A673 (cell line): ENCODE results near the gene OR6S1. TPM values are rescaled to one million over a fixed set of nuclear protein-coding genes. Genes with fewer than 3 reads are reported as not detected.

Source experiments
- BruUV-seq: library from RNA; stranded (reverse); fragments of 400-500 nt; replicated peaks from 2 replicates; lab custom pipeline; 2021; lab: Mats Ljungman, UMichigan
- CTCF ChIA-PET: fragments of 300-600 bp; sonication (Branson Sonifier 250); formaldehyde crosslinking; loops from one replicate; lab custom pipeline; 2022; ENCODE audit warnings: antibody characterized with exemption; lab: Charles Lee
- POLR2A ChIA-PET: fragments of 300-600 bp; sonication (Branson Sonifier 250); formaldehyde crosslinking; loops from one replicate; lab custom pipeline; 2022; ENCODE audit warnings: antibody characterized with exemption; ENCODE audit not compliant: low non-redundant PET; lab: Charles Lee
- DNase-seq: peaks from one replicate; pipeline ENCODE4 v3.0.0-alpha.2; 2015; ENCODE audit warnings: low spot score
- H3K27ac ChIP-seq: fragments of 200-600 bp; sonication (generic); 2 replicates; pipeline ENCODE4 v1.5.1; 2016; ENCODE audit warnings: mixed run types, low read depth, mild to moderate bottlenecking, mixed read lengths, antibody characterized with exemption, low read length; ENCODE audit not compliant: poor library complexity, severe bottlenecking
- H3K27me3 ChIP-seq: fragments of 200-600 bp; sonication (generic); replicated peaks from 2 replicates; pipeline ENCODE4 v1.6.1; 2017; ENCODE audit warnings: mixed run types, low read depth, mild to moderate bottlenecking, mixed read lengths, antibody characterized with exemption, low read length; ENCODE audit not compliant: insufficient read depth, poor library complexity
- H3K36me3 ChIP-seq: fragments of 200-600 bp; sonication (generic); 2 replicates; pipeline ENCODE4 v1.6.1; 2016; ENCODE audit warnings: mixed run types, mild to moderate bottlenecking, mixed read lengths, antibody characterized with exemption, low read length; ENCODE audit not compliant: insufficient read depth, poor library complexity, severe bottlenecking
- H3K4me1 ChIP-seq: fragments of 200-600 bp; sonication (generic); 2 replicates; pipeline ENCODE4 v1.6.1; 2017; ENCODE audit warnings: mixed run types, mild to moderate bottlenecking, mixed read lengths, antibody characterized with exemption, low read length; ENCODE audit not compliant: insufficient read depth, poor library complexity, severe bottlenecking
- H3K4me3 ChIP-seq: fragments of 200-600 bp; sonication (generic); 2 replicates; pipeline ENCODE4 v1.5.1; 2016; ENCODE audit warnings: low read depth, mixed run types, mild to moderate bottlenecking, mixed read lengths, low read length; ENCODE audit not compliant: poor library complexity, severe bottlenecking
- H3K9me3 ChIP-seq: fragments of 200-600 bp; sonication (generic); 2 replicates; pipeline ENCODE4 v1.6.1; 2016; ENCODE audit warnings: mixed run types, low read depth, mild to moderate bottlenecking, mixed read lengths, antibody characterized with exemption, low read length; ENCODE audit not compliant: poor library complexity, severe bottlenecking
- EZH2 ChIP-seq: fragments of 200-600 bp; sonication (generic); IDR thresholded peaks from 2 replicates; pipeline ENCODE4 v1.6.1; 2017; ENCODE audit warnings: borderline replicate concordance, low read depth, mild to moderate bottlenecking, mixed read lengths, antibody characterized with exemption, low read length; ENCODE audit not compliant: poor library complexity, severe bottlenecking
- intact Hi-C: fragments of 100-400 bp; cut with micrococcal nuclease; formaldehyde crosslinking; loops from one replicate; pipeline ENCODE4 v1.10.0; 2022; ENCODE audit not compliant: unreplicated experiment
- total RNA-seq: library from RNA; stranded (reverse); gene quantifications from 2 replicates; pipeline ENCODE4 v1.2.3, GENCODE V29; 2021
- TF ChIP-seq, protein P1 (sequence below): fragments of 300-800, 200-600 bp; sonication (generic); conservative IDR thresholded peaks from 2 replicates; pipeline ENCODE4 v1.5.1; 2017; ENCODE audit warnings: low read depth, mild to moderate bottlenecking, antibody characterized with exemption, low read length, moderate library complexity, mixed read lengths

Gene OR6S1
- total RNA-seq, 1 experiment from 2014 or later: not detected

- TF ChIP-seq, protein P1, sequence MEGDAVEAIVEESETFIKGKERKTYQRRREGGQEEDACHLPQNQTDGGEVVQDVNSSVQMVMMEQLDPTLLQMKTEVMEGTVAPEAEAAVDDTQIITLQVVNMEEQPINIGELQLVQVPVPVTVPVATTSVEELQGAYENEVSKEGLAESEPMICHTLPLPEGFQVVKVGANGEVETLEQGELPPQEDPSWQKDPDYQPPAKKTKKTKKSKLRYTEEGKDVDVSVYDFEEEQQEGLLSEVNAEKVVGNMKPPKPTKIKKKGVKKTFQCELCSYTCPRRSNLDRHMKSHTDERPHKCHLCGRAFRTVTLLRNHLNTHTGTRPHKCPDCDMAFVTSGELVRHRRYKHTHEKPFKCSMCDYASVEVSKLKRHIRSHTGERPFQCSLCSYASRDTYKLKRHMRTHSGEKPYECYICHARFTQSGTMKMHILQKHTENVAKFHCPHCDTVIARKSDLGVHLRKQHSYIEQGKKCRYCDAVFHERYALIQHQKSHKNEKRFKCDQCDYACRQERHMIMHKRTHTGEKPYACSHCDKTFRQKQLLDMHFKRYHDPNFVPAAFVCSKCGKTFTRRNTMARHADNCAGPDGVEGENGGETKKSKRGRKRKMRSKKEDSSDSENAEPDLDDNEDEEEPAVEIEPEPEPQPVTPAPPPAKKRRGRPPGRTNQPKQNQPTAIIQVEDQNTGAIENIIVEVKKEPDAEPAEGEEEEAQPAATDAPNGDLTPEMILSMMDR: no peak
- no peak for TF ChIP-seq EZH2
- peaks cover 7% of the 10 kb centered on the region for H3K27me3 ChIP-seq
- no peak for DNase-seq
- peak overlapping the region; percentile 79 for H3K4me3 ChIP-seq
- no peaks in the 10 kb centered on the region for H3K9me3 ChIP-seq
- no peak overlapping the region for H3K27ac ChIP-seq
- peaks cover 14% of the 10 kb centered on the region for H3K4me1 ChIP-seq
- ChIA-PET POLR2A (no interaction called here), CTCF (no interaction called here)
- intact Hi-C loops: loop anchor here (5.0 kb wide), 3 partner anchors 218 to 353 kb away; partner anchors contain the start of genes PIP4P1 and TEP1
- no TSS peak for BruUV-seq
- H3K36me3 ChIP-seq: no peaks in the 10 kb centered on the region
These were observed 38.9 kb upstream of the OR6S1 start for GRCh38 chr14:20680363-20680762.

DNA sequence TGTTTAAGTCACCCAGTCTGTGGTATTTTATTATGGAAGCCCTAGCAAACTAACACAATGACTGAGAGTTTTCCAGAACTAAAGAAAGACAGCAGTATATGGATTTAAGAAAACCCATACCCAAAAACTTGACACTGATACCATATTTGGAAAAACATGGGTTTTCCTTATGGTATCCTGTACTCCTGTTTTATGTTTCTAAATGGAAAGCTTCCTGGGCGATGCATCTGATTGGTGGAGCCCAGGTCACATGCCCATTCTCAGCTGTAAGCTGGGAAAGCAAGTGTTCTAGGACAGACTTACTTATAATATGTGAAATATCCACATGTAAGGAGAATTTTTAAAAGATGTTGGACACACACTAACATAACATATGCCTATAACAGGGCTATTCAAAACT is 38.4 kb upstream of the OR6S1 start:
- ChIA-PET POLR2A (no interaction called here), CTCF (no interaction called here)
- H3K27ac ChIP-seq: no peak overlapping the region
- peaks cover 10% of the 10 kb centered on the region for H3K4me1 ChIP-seq
- H3K36me3 ChIP-seq: no peaks in the 10 kb centered on the region
- no peaks in the 10 kb centered on the region for H3K9me3 ChIP-seq
- peak overlapping the region; percentile 79 for H3K4me3 ChIP-seq
- peak; percentile 54 for DNase-seq
- intact Hi-C loops: loop anchor here (5.0 kb wide), 3 partner anchors 218 to 353 kb away; partner anchors contain the start of genes PIP4P1 and TEP1
- H3K27me3 ChIP-seq: peaks cover 11% of the 10 kb centered on the region
- no TSS peak for BruUV-seq
- no peak for TF ChIP-seq EZH2
- TF ChIP-seq, protein P1: no peak

GRCh38 chr14:20676072-20676471 is 34.6 kb upstream of the OR6S1 start:
- H3K9me3 ChIP-seq: no peaks in the 10 kb centered on the region
- H3K4me1 ChIP-seq: peaks cover 8% of the 10 kb centered on the region
- no TSS peak for BruUV-seq
- ChIA-PET POLR2A (no interaction called here), CTCF (no interaction called here)
- H3K27ac ChIP-seq: no peak overlapping the region
- DNase-seq: no peak
- intact Hi-C loops: no loop called here
- TF ChIP-seq, protein P1: no peak
- TF ChIP-seq EZH2: no peak
- peaks cover 23% of the 10 kb centered on the region for H3K27me3 ChIP-seq
- H3K36me3 ChIP-seq: no peaks in the 10 kb centered on the region
- no peak overlapping the region for H3K4me3 ChIP-seq
